ENCODE measurements around the gene ARHGAP25.

DNA sequence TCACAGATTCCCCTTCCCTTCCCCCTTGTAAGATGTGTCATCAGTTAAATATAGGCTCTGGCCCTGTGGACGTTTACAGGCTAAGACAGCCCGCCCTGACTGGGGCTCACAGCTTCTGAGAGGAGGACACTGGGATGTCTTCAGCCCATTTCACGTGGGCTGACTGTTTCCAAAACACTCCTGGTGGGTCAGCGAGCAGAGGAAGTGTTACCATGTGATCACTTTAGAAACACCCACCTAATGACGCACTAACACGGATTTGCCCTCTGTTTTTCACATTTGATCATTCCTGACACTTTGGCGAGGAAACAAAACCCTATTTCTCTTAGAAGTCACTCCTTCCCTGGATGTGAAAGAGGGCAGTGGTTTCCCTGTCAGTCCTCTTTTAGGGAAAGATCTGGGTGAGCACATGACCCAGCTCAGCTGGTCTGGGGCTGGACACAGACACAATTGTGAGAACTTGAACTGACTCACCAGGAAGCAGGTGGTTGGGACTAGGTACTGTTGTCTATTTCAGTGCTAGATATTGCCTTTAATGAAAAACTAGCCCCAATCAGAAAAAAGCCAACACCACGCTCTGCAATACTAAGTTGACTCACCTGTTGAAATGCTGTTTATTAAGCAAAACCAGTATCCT, 97.7 kb downstream of the ARHGAP25 start:
- TF ChIP-seq, protein P1, sequence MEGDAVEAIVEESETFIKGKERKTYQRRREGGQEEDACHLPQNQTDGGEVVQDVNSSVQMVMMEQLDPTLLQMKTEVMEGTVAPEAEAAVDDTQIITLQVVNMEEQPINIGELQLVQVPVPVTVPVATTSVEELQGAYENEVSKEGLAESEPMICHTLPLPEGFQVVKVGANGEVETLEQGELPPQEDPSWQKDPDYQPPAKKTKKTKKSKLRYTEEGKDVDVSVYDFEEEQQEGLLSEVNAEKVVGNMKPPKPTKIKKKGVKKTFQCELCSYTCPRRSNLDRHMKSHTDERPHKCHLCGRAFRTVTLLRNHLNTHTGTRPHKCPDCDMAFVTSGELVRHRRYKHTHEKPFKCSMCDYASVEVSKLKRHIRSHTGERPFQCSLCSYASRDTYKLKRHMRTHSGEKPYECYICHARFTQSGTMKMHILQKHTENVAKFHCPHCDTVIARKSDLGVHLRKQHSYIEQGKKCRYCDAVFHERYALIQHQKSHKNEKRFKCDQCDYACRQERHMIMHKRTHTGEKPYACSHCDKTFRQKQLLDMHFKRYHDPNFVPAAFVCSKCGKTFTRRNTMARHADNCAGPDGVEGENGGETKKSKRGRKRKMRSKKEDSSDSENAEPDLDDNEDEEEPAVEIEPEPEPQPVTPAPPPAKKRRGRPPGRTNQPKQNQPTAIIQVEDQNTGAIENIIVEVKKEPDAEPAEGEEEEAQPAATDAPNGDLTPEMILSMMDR (conservative IDR thresholded peaks at IDR 0.05; ENCODE audit: low read depth, low read length), result no peak
- TF ChIP-seq POLR2A (IDR thresholded peaks at IDR 0.05; ENCODE audit: low read depth, low read length) (0 out of 2 replicates have a peak, but pooled peaks have one; percentile 27), RFX5 (IDR thresholded peaks at IDR 0.05; ENCODE audit: low read depth, low read length) (no peak), MAFK (IDR thresholded peaks at IDR 0.05; ENCODE audit: low read depth, low read length) (no peak)
